Caki2 (cell line): ENCODE results near the gene S100A10. TPM values are rescaled to one million over a fixed set of nuclear protein-coding genes. Genes with fewer than 3 reads are reported as not detected.

Source experiments
- DNase-seq: peaks from one replicate; pipeline ENCODE4 v3.0.0-alpha.2; 2015; ENCODE audit warnings: low read depth
- in situ Hi-C: cut with HindIII; loops from 2 replicates; pipeline ENCODE4 v1.10.0; 2016; ENCODE audit warnings: low sequenced_read_pairs, low pct_unique_long_range_greater_than_20kb, mixed read lengths
- total RNA-seq: library from RNA; depleted of rRNA; stranded (reverse); fragments of >200 nt; shearing (Covaris generic); gene quantifications from 2 replicates; pipeline ENCODE4 v1.2.3, GENCODE V29; 2014; ENCODE audit warnings: low replicate concordance; rRNA removed

S100A10 gene
- total RNA-seq, result 456 and 483 TPM in 2 replicates

DNA sequence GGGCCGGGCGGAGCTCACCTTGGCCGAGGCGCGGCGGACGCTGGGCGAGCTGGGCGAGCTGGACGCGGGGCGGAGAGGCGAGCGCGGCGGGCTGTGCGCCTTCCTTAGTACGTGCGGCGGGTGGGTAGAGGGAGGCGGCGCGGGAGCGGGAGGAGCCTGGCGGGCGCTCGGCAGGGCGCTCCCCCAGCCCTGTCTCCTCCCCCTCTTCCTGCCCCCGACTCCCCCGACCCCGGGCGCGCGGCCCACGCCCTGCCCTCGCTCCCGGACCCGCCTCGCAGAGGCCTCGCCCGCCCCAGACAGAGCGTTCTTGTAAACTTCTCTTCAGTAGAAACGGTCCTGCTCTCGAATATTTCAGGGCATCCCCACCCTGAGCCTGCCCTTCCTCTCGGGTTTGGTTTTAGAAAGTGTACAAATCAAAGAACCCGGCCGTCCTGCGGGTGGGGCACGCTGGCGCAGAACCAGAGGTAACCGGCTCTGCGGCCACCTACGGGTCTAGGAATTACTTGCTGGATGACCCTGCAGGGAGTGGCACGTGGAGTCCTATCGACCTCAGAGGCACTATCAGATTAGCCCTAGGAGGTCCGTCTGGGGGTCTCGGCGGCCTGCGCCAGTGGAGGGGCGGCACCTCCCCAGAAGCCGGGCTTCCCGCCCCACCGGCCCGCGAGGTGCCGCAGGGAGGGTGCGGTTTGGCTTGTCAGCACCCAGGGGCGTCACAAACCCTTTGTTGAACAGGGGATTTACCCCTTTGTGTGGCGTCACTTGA, at the start of gene S100A10:
S100A10 (minus strand) TSS at position 126 of the 763 bp plus-strand sequence. CDS start 7,629 bp downstream, outside the sequence.
- DNase-seq, result peak; percentile 85
- in situ Hi-C loops, result no loop called here

- no peak for DNase-seq
- in situ Hi-C loops, result no loop called here
These were observed 48.4 kb upstream of the S100A10 start for GRCh38 chr1:152042030-152042429.

DNA sequence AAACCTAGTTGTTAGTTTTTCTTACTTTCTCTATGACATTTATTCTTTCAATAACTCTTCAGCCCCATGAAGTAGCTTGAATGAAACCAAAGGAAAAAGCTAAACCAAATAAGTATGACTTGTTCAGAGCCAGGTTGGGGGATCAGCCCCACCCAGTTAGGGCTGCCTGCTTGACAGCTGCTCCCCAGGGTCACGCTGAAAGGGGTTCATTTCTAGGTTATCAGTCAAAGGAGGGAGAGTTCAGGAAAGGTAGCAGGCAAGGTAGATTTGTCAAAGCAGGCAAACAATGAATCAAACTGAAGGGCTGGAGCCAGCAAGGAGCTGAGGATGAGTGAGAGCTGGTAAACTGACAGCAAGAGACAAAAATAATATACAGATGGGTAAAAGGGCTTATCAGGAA, 46.2 kb upstream of the S100A10 start:
- no peak for DNase-seq
- in situ Hi-C loops, result no loop called here

DNA sequence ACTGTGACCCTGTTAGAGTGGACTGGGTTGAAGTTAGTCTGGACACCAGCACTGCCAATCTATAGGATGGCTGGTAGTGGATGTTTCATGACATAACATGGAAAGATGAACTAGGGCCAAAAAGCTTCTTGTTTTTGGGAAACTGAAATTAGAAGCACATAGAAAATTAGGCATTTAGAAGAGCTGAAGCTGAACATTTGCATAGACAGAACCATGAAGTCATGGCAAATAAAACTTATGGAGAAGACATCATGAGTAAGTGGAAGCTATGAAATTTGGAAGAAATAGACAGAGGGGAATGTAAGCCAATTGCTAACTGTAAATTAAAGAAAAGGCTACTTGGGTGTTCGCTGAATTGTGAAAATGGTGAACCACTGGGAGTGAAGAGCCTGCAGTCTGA, 45.8 kb upstream of the S100A10 start:
- no peak for DNase-seq
- in situ Hi-C loops, result no loop called here

GRCh38 chr1:152038871-152039270, 45.2 kb upstream of the S100A10 start:
- DNase-seq, result no peak
- in situ Hi-C loops, result no loop called here

GRCh38 chr1:152036267-152037216, 42.9 kb upstream of the S100A10 start, which contains the start of gene S100A11:
Gene S100A11 (minus strand): TSS chr1:152037004. CDS start chr1:152036915, 89 bp downstream.
- in situ Hi-C loops, result no loop called here
- peak; percentile 76 for DNase-seq

GRCh38 chr1:152035539-152036266, 42.0 kb upstream of the S100A10 start:
- in situ Hi-C loops, result no loop called here
- DNase-seq, result peak; percentile 48

GRCh38 chr1:152034654-152035538, 41.2 kb upstream of the S100A10 start:
- DNase-seq, result peak; percentile 87
- in situ Hi-C loops, result no loop called here

DNA sequence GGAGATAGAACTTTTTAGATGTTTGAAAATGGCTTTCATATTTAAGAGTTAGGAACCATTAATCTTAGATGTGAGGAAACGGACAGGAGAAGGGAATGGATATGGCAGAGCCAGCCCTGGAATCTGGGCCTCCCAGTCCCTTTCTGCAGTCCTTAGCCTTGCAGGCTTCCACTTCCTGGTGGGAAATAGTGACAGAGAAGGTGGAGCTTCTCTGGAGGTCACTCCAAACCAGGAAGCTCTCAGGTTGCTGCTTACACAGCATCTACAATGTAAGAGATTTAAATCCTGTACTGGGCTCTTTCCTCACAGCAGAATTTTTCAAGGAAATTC, 40.6 kb upstream of the S100A10 start:
- in situ Hi-C loops, result no loop called here
- DNase-seq, result no peak

- DNase-seq, result no peak
- in situ Hi-C loops, result no loop called here
These were observed 36.2 kb upstream of the S100A10 start for GRCh38 chr1:152029929-152030211.

GRCh38 chr1:152029144-152029928, 35.7 kb upstream of the S100A10 start:
- peak; percentile 10 for DNase-seq
- in situ Hi-C loops, result no loop called here

DNA sequence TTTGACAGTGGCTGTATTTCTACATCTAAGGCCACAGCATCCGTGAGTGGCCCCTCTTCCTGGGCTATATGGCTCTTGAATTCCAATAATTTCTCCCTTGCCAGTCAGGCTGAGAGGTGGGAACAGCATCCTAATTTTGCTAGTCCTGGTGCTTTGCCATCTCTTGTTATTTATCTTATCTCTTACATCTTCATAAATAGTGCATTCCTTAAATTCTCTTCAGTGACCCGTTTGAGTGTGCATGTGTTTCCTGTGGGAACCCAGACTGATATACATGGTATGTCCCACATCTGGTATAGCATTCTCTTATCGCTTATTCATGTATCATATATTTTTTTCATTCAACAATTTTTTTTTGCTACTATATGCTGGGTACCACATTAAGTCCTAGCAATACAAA, 33.2 kb upstream of the S100A10 start:
- no peak for DNase-seq
- in situ Hi-C loops, result no loop called here

- in situ Hi-C loops, result no loop called here
These were observed 30.6 kb upstream of the S100A10 start for GRCh38 chr1:152024223-152024622.

GRCh38 chr1:152023221-152023620, 29.6 kb upstream of the S100A10 start:
- in situ Hi-C loops, result no loop called here
- no peak for DNase-seq

More at GRCh38 chr1:152024223-152024622, 30.6 kb upstream of the S100A10 start:
- no peak for DNase-seq

DNA sequence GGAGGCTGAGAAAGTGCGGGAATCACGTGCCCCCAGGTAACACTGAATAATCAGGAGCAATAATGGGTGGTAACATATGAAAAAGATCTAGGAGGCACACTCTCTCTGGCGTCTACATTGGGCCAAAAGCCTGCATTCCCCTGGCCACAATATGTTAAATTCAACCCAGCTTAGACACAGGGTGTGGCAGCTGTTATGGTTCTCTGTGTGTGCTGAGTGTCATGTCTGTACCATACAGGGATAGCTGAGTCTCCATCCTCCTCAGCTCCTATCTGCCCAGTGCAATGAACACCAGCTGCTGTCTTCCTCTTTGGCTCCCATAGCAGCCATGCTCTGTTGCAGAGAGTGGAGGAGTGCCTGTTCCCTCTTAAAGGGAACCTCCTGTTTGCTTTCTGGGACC, 28.8 kb upstream of the S100A10 start:
- in situ Hi-C loops, result no loop called here
- no peak for DNase-seq

- in situ Hi-C loops, result no loop called here
- no peak for DNase-seq
These were observed 27.9 kb upstream of the S100A10 start for GRCh38 chr1:152021569-152021968.

GRCh38 chr1:152020849-152021248, 27.2 kb upstream of the S100A10 start:
- no peak for DNase-seq
- in situ Hi-C loops, result no loop called here
